Astrocyte of the spinal cord (primary cell): ENCODE results near the gene ZNF169.
A peak's percentile ranks its signal among the peaks of the same experiment; 100 is the strongest.
"Not testable (repeated sequence)": the region's sequence is repeated elsewhere in the genome, so short reads cannot be mapped to it uniquely, and the experiment has no call there.

Experiments
- DNase-seq: peaks from one replicate; pipeline ENCODE4 v3.0.0; 2011; ENCODE audit warnings: low read depth, low spot score
- H3K4me3 ChIP-seq: 2 replicates; pipeline ENCODE4 v1.5.1; 2011; ENCODE audit warnings: low read depth, mild to moderate bottlenecking, low read length, moderate library complexity
- in situ Hi-C: cut with HindIII; loops from 2 replicates; pipeline ENCODE4 v1.10.0; 2017; ENCODE audit warnings: low sequenced_read_pairs
- TF ChIP-seq, protein P1 (sequence below): IDR thresholded peaks from 2 replicates; pipeline ENCODE4 v1.5.1; 2012; ENCODE audit warnings: low read depth, mild to moderate bottlenecking, low read length, inconsistent platforms

ZNF169 gene

DNA sequence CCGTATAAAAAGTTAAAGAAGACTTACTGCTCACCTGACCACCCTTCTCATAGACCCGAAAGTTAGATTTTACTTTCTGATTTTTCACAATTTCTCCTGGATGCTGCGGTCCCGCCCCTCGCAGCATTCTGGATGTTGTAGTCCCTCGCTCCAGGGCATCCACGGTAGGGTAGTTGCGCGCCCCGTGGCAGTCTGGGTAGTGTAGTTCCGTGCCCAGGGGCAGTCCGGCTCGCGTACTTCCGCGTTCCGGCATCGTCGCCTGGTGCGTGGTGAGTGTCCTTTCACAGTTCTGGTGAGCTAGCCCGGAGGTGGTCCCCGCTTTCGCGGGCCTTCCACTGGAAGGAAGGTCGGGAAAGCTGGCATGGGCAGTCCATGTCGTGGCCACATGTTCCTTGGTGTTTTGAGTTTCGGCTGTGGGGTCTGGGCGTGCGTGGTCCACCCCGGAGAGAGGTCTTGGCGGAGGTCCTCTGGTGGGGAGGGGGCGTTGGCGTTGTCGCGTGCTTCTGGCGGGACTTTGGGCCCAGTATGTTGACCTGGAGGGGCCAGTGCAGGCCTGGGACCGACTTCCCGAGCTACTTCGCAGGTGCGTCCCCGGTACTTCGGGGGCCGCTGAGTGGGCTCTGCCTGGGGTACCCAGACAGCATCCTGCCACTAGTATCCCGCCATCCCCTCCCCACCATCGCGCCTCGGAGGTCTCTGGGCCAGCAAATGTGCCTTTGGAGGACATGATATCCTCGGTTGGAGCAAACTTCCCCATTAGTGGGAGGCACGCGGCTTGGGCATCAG lies at the start of gene ZNF169:
Gene ZNF169, plus strand, starts transcription at position 222 of the 786 bp plus-strand sequence. CDS start 19,515 bp downstream, outside the sequence.
- peak within 1 kb of the TSS; percentile 98 for H3K4me3 ChIP-seq
- in situ Hi-C loops, result no loop called here
- TF ChIP-seq, protein P1, sequence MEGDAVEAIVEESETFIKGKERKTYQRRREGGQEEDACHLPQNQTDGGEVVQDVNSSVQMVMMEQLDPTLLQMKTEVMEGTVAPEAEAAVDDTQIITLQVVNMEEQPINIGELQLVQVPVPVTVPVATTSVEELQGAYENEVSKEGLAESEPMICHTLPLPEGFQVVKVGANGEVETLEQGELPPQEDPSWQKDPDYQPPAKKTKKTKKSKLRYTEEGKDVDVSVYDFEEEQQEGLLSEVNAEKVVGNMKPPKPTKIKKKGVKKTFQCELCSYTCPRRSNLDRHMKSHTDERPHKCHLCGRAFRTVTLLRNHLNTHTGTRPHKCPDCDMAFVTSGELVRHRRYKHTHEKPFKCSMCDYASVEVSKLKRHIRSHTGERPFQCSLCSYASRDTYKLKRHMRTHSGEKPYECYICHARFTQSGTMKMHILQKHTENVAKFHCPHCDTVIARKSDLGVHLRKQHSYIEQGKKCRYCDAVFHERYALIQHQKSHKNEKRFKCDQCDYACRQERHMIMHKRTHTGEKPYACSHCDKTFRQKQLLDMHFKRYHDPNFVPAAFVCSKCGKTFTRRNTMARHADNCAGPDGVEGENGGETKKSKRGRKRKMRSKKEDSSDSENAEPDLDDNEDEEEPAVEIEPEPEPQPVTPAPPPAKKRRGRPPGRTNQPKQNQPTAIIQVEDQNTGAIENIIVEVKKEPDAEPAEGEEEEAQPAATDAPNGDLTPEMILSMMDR, result no peak
- DNase-seq, result peak; percentile 82

DNA sequence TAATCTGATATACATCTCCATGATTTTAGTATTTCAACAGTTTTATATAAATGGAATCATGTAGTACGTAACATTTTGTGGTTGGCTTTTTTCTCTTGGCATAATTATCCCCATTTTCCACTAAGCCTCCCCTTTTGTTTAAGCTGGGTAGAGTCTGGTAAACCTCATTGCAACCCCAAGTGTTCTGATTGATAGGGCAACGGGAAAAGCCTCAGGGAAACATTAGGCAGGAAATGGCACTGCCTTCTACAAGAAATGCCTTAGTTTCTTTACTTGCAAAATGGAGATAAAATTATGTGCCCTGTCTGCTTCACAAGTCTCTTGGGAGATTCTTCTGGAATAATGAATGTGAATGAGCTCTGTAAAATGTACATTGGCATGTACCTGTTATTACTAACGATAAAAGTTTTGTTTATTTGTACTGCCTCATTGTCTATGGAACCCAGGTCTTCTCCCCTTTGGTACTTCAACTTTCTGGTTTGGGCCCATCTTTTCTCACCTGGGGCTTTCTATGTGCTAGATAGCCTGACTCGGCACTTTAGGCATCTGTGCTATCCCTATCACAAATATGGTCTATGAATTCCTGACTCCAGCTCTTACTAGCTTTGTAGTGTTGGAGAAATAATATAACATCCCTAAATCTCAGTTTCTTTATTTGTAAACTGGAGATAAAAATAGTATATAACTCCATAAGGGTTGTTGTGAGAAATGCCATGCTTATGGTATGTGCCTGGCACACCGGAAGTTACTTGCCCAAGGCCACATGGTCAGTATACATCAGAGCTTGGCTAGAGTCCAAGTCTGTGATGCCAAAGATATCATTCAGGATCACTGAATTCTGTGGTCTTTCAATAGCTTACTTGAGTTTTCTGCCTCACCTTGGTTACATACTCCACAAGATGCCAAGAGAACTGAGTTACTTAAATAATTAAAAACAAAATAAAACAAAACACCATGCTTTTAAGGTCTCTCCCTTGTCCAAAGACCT lies 48.2 kb upstream of the ZNF169 start:
- in situ Hi-C loops, result no loop called here
- DNase-seq, result no peak
- H3K4me3 ChIP-seq, result no peak overlapping the region
- TF ChIP-seq, protein P1, result no peak

GRCh38 chr9:94212091-94212490 lies 47.0 kb upstream of the ZNF169 start:
- in situ Hi-C loops, result no loop called here
- DNase-seq, result peak; percentile 18
- H3K4me3 ChIP-seq, result no peak overlapping the region
- TF ChIP-seq, protein P1, result no peak

- no peak for DNase-seq
- in situ Hi-C loops, result no loop called here
- H3K4me3 ChIP-seq, result no peak overlapping the region
- TF ChIP-seq, protein P1, result no peak
Observed at GRCh38 chr9:94212531-94212930, 46.6 kb upstream of the ZNF169 start.

GRCh38 chr9:94213511-94214124 lies 45.5 kb upstream of the ZNF169 start:
- in situ Hi-C loops, result no loop called here
- peak; percentile 69 for DNase-seq
- no peak overlapping the region for H3K4me3 ChIP-seq
- TF ChIP-seq, protein P1, result peak; percentile 68

DNA sequence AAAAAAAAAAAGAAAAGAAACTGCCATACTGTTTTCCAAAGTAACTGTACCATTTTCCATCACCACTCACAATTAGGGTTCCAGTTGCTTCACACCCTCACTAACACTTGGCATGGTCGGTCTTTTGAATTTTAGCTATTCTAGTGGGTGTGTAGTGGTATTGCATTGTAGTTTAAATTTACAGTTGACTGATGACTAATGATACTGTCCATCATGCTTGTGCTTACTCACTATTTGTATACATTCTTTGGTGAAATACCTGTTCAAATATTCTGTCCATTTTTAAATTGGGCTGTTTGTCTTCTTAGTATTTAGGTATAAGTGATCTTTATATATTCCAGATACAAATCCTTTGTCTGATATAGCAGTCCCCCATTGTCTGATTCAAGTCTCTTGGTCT lies 36.2 kb upstream of the ZNF169 start:
- no peak for DNase-seq
- H3K4me3 ChIP-seq, result no peak overlapping the region
- TF ChIP-seq, protein P1, result no peak
- in situ Hi-C loops, result no loop called here

DNA sequence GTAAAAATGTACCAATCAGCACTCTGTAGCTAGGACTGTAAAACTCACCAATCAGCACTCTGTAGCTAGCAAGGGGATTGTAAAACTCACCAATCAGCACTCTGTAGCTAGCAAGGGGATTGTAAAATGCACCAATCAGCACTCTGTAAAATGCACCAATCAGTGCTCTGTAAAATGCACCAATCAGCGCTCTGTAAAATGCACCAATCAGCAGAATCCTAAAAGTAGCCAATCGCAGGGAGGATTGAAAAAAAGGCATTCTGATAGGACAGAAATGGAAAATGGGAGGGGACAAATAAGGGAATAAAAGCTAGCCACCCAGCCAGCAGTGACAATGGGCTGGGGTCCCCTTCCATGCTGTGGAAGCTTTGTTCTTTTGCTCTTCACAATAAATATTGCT lies 33.7 kb upstream of the ZNF169 start:
- DNase-seq, H3K4me3 ChIP-seq, in situ Hi-C loops: not testable (repeated sequence)
